Keratinocyte (primary cell): ENCODE measurements around the gene SPATA32. TPM values are rescaled to one million over a fixed set of nuclear protein-coding genes. Genes with fewer than 3 reads are reported as not detected.

Experiments used
- DNase-seq: peaks from one replicate; pipeline ENCODE4 v3.0.0-alpha.2; 2011; ENCODE audit warnings: low read depth, missing footprints, low spot score
- FAIRE-seq: peaks from 2 replicates; lab custom pipeline; 2011; peaks lifted over from hg19 to GRCh38; lab: Jason Lieb, UNC
- H2AFZ ChIP-seq: 2 replicates; pipeline ENCODE4 v1.6.0; 2012; ENCODE audit warnings: low read length, control low read depth, inconsistent platforms; ENCODE audit not compliant: control insufficient read depth
- H3K27ac ChIP-seq: 2 replicates; pipeline ENCODE4 v1.5.1; 2011; ENCODE audit warnings: low read length; ENCODE audit not compliant: control insufficient read depth, insufficient read depth
- H3K27me3 ChIP-seq: 3 replicates; pipeline ENCODE4 v1.6.0; 2011; ENCODE audit warnings: low read length; ENCODE audit not compliant: control insufficient read depth, insufficient read depth; ENCODE audit errors: extremely low read depth
- H3K36me3 ChIP-seq, 2 experiments: 2 replicates in 1 of 2; 3 replicates in 1 of 2; pipeline ENCODE4 v1.5.1; 2011; ENCODE audit warnings: low read length in 2 of 2, mild to moderate bottlenecking in 1 of 2; ENCODE audit not compliant: control insufficient read depth in 2 of 2, insufficient read depth in 2 of 2; ENCODE audit errors: extremely low read depth in 1 of 2
- H3K4me1 ChIP-seq: 3 replicates; pipeline ENCODE4 v1.5.1; 2011; ENCODE audit warnings: low read length; ENCODE audit not compliant: control insufficient read depth, insufficient read depth; ENCODE audit errors: extremely low read depth
- H3K4me2 ChIP-seq: 3 replicates; pipeline ENCODE4 v1.6.0; 2011; ENCODE audit warnings: low read depth, low read length; ENCODE audit not compliant: control insufficient read depth, insufficient read depth; ENCODE audit errors: extremely low read depth
- H3K4me3 ChIP-seq, 3 experiments: fragments of 200-600 bp in 1 of 3; sonication (generic) in 1 of 3; 2 replicates in 2 of 3; 3 replicates in 1 of 3; pipeline ENCODE4 v1.5.1; 2011 to 2016; ENCODE audit warnings: low read length in 3 of 3, mild to moderate bottlenecking in 3 of 3, control low read depth in 2 of 3, inconsistent platforms in 1 of 3, low read depth in 1 of 3, mixed read lengths in 1 of 3, mixed run types in 1 of 3, moderate library complexity in 1 of 3; ENCODE audit not compliant: control insufficient read depth in 2 of 3, insufficient read depth in 2 of 3; ENCODE audit errors: extremely low read depth in 1 of 3
- H3K79me2 ChIP-seq: 2 replicates; pipeline ENCODE4 v1.6.0; 2012; ENCODE audit warnings: low read length; ENCODE audit not compliant: control insufficient read depth, insufficient read depth
- H3K9ac ChIP-seq: 3 replicates; pipeline ENCODE4 v1.6.0; 2011; ENCODE audit warnings: low read length; ENCODE audit not compliant: control insufficient read depth, insufficient read depth; ENCODE audit errors: extremely low read depth
- H3K9me1 ChIP-seq: 3 replicates; pipeline ENCODE4 v1.6.0; 2011; ENCODE audit warnings: low read length; ENCODE audit not compliant: control insufficient read depth, insufficient read depth; ENCODE audit errors: extremely low read depth
- H3K9me3 ChIP-seq: 2 replicates; pipeline ENCODE4 v1.5.1; 2012; ENCODE audit warnings: low read depth, low read length; ENCODE audit not compliant: control insufficient read depth
- H4K20me1 ChIP-seq: 3 replicates; pipeline ENCODE4 v1.6.0; 2011; ENCODE audit warnings: low read length; ENCODE audit not compliant: control insufficient read depth, insufficient read depth; ENCODE audit errors: extremely low read depth
- EZH2 ChIP-seq: IDR thresholded peaks from one replicate; pipeline ENCODE4 v1.6.1; 2012; ENCODE audit warnings: inconsistent platforms, mild to moderate bottlenecking, low read length, moderate library complexity
- dilution Hi-C: fragments of 300-500 bp; cut with MboI; formaldehyde crosslinking; loops from one replicate; pipeline ENCODE4 v1.7.0; 2020; ENCODE audit warnings: low sequenced_read_pairs; ENCODE audit not compliant: extremely low pct_ligation_motif_present
- polyA plus RNA-seq, 5 experiments: library from polyadenylated mRNA; depleted of rRNA in 3 of 5; stranded (reverse) in 3 of 5; stranded (forward) in 1 of 5; unstranded in 1 of 5; fragments of >200 nt; gene quantifications; 1 replicate in 1 of 5; 2 replicates in 3 of 5; 3 replicates in 1 of 5; pipeline versions ENCODE4 v1.2.1 to v1.2.3, GENCODE V29; 2011 to 2012; ENCODE audit warnings: missing spikeins in 2 of 5, low read depth in 1 of 5, low replicate concordance in 1 of 5
- TF ChIP-seq, protein P1 (sequence below), 3 experiments: IDR thresholded peaks in 1 of 3; conservative IDR thresholded peaks in 1 of 3; optimal IDR thresholded peaks in 1 of 3; 2 replicates in 2 of 3; 3 replicates in 1 of 3; pipeline versions ENCODE3 to v1.5.1; 2011; ENCODE audit warnings: low read length in 3 of 3, mild to moderate bottlenecking in 3 of 3, moderate library complexity in 2 of 3, control low read depth in 1 of 3, inconsistent platforms in 1 of 3; ENCODE audit not compliant: insufficient read depth in 2 of 3; ENCODE audit errors: extremely low read depth in 1 of 3

Gene SPATA32
- polyA plus RNA-seq, 1 donor (not counting 4 experiments of a cell fraction or from before 2014, with no cell fraction given) = not detected

DNA sequence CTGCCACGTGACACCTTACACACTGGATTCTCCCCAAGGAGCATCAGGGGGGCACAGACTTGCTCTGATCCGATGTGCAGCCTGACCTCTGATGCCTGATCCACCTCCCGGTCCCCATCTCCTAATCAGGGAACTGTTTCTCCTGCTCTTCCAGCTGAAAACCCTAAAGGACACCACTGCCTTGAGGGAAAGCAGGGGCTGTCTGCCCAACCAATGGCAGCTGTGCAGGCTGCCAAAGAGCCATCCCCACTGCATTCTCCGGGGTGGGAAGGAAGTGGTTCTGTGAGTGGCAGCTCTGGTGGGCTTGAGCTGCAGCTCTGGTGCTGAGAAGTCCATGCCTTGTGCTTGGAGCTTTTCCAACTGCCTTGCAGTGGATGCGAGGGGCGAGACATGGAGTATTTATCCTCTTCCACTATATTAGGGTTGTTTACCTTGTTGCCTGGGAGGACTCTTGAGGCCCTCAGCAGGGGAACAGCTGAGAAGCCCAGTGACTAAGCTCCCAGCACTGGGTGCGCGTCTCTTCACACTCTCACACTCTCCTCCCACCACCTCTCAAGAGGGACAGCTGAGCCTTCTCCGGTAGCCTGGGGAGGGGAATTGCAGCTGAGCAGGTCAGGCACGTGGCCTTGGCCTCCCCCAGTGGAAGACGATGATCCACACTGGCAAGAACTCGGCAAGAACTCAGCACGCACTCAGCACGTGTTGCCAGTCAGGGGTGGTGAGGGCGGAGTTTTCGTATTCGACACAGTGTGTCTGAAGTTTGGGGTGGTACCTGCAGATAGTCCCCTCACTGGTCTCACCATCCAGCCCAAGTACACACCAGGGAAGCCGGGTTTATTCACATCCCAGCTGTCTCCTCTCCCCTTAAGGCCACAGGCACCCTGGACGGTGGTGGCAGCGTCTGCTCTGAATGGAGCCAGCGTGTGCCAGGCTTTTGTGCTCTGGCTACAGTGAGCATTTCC is 21.1 kb upstream of the SPATA32 start:
- H3K9ac ChIP-seq = no peak overlapping the region
- no peak overlapping the region for H3K4me3 ChIP-seq
- H3K9me1 ChIP-seq = no peaks in the 10 kb centered on the region
- H3K79me2 ChIP-seq = peaks cover 8% of the 10 kb centered on the region
- TF ChIP-seq, protein P1, sequence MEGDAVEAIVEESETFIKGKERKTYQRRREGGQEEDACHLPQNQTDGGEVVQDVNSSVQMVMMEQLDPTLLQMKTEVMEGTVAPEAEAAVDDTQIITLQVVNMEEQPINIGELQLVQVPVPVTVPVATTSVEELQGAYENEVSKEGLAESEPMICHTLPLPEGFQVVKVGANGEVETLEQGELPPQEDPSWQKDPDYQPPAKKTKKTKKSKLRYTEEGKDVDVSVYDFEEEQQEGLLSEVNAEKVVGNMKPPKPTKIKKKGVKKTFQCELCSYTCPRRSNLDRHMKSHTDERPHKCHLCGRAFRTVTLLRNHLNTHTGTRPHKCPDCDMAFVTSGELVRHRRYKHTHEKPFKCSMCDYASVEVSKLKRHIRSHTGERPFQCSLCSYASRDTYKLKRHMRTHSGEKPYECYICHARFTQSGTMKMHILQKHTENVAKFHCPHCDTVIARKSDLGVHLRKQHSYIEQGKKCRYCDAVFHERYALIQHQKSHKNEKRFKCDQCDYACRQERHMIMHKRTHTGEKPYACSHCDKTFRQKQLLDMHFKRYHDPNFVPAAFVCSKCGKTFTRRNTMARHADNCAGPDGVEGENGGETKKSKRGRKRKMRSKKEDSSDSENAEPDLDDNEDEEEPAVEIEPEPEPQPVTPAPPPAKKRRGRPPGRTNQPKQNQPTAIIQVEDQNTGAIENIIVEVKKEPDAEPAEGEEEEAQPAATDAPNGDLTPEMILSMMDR (optimal IDR thresholded peaks at IDR 0.05 in 1 of 3, IDR thresholded peaks at IDR 0.05 in 1 of 3, conservative IDR thresholded peaks at IDR 0.05 in 1 of 3; ENCODE audit: extremely low read depth in 1 of 3, insufficient read depth in 2 of 3, low read length in 3 of 3) = no peak
- no peak for TF ChIP-seq EZH2
- peak overlapping the region; percentile 26 for H3K27ac ChIP-seq
- no peak for DNase-seq
- FAIRE-seq = no peak
- H2AFZ ChIP-seq = no peak overlapping the region
- no peaks in the 10 kb centered on the region for H3K27me3 ChIP-seq
- H3K4me1 ChIP-seq = peaks cover 13% of the 10 kb centered on the region
- H3K9me3 ChIP-seq = no peaks in the 10 kb centered on the region
- dilution Hi-C loops = no loop called here
- no peaks in the 10 kb centered on the region for H4K20me1 ChIP-seq
- H3K4me2 ChIP-seq = no peak overlapping the region
- H3K36me3 ChIP-seq = peaks cover 30 to 55% of the 10 kb centered on the region in 2 experiments

DNA sequence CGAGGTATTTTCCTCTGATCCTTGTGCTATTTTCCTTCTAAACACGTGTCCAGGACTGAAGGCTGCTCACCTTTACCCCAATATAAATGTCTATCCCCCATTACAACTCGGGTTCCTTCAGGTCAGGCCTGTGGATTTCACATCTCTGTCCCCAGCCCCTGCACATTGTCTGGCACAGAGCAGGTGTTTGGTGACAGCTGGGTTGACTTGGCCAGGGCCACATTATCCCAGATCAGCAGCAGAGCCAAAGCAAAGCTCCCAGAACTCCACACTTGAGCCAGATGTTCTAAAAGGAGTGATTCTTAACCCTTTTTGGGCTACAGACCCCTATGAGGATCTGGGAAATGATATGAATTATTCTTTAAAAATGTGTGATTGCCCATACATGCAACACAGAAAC is 18.0 kb upstream of the SPATA32 start:
- no peak overlapping the region for H3K4me2 ChIP-seq
- no peaks in the 10 kb centered on the region for H3K9me1 ChIP-seq
- peaks cover 24 to 38% of the 10 kb centered on the region in 2 experiments for H3K36me3 ChIP-seq
- FAIRE-seq (no peak), DNase-seq (no peak)
- H3K4me1 ChIP-seq = peaks cover 18% of the 10 kb centered on the region
- peaks cover 8% of the 10 kb centered on the region for H3K79me2 ChIP-seq
- no peak overlapping the region for H3K27ac ChIP-seq
- H3K4me3 ChIP-seq = no peak overlapping the region
- dilution Hi-C loops = no loop called here
- H4K20me1 ChIP-seq = no peaks in the 10 kb centered on the region
- TF ChIP-seq EZH2 = no peak
- TF ChIP-seq, protein P1 (optimal IDR thresholded peaks at IDR 0.05 in 1 of 3, IDR thresholded peaks at IDR 0.05 in 1 of 3, conservative IDR thresholded peaks at IDR 0.05 in 1 of 3; ENCODE audit: extremely low read depth in 1 of 3, insufficient read depth in 2 of 3, low read length in 3 of 3) = no peak
- no peak overlapping the region for H2AFZ ChIP-seq
- no peaks in the 10 kb centered on the region for H3K27me3 ChIP-seq
- H3K9me3 ChIP-seq = no peaks in the 10 kb centered on the region
- no peak overlapping the region for H3K9ac ChIP-seq
